Effector memory CD8-positive, alpha-beta T cell (primary cell): ENCODE results near the gene GEMIN8.

Experiments used
- ATAC-seq: fragments of 150-1000 bp; cut with Tn5 transposase; replicated peaks from 2 replicates; pipeline ENCODE4 v1.10.0; 2021; ENCODE audit warnings: mild to moderate bottlenecking, moderate library complexity
- DNase-seq, 3 experiments: peaks; one replicate each; pipeline ENCODE4 v3.0.0; 2021
- H3K27ac Mint-ChIP-seq, 2 donors: one replicate each; pipeline ENCODE4 v1.8.0; 2022; ENCODE audit warnings: mild to moderate bottlenecking in 2 of 2, mixed read lengths in 2 of 2, moderate library complexity in 2 of 2
- H3K27me3 Mint-ChIP-seq, 2 donors: one replicate each; pipeline ENCODE4 v1.8.0; 2022; ENCODE audit warnings: mixed read lengths in 2 of 2
- H3K36me3 Mint-ChIP-seq: one replicate; pipeline ENCODE4 v1.8.0; 2022; ENCODE audit warnings: mild to moderate bottlenecking, moderate library complexity, mixed read lengths; ENCODE audit not compliant: insufficient read depth
- H3K4me1 Mint-ChIP-seq, 2 donors: one replicate each; pipeline ENCODE4 v1.8.0; 2022; ENCODE audit warnings: low read depth in 2 of 2, mixed read lengths in 2 of 2
- H3K4me3 Mint-ChIP-seq, 2 donors: one replicate each; pipeline ENCODE4 v1.8.0; 2022; ENCODE audit warnings: mild to moderate bottlenecking in 2 of 2, mixed read lengths in 2 of 2, moderate library complexity in 2 of 2
- H3K9me3 Mint-ChIP-seq, 2 donors: one replicate each; pipeline ENCODE4 v1.8.0; 2022; ENCODE audit warnings: mixed read lengths in 2 of 2

GEMIN8 gene

GRCh38 chrX:14032406-14032805, 2.7 kb upstream of the GEMIN8 start:
- Mint-ChIP-seq H3K27me3 (peaks cover 10 to 15% of the 10 kb centered on the region in 2 donors), H3K4me1 (peaks cover 6 to 19% of the 10 kb centered on the region in 2 donors), H3K4me3 (no peak overlapping the region), H3K27ac (peak overlapping the region in 1 of 2 donors; percentile 60), H3K9me3 (no peaks in the 10 kb centered on the region), H3K36me3 (peaks cover 14% of the 10 kb centered on the region)
- DNase-seq, result peak; percentile 45 to 53 (median 47)
- no peak for ATAC-seq

- ATAC-seq, result peak; percentile 7
- Mint-ChIP-seq H3K4me3 (peak overlapping the region; percentile 73 to 85), H3K36me3 (peaks cover 14% of the 10 kb centered on the region)
Measured at GRCh38 chrX:14030174-14030530, 460 bp upstream of the GEMIN8 start.

GRCh38 chrX:14029039-14029424, 660 bp downstream of the GEMIN8 start:
- Mint-ChIP-seq H3K27ac (peak overlapping the region; percentile 89 to 98), H3K4me3 (peak overlapping the region; percentile 73 to 85), H3K27me3 (no peaks in the 10 kb centered on the region), H3K36me3 (peaks cover 14% of the 10 kb centered on the region), H3K9me3 (no peaks in the 10 kb centered on the region), H3K4me1 (peaks cover 11 to 19% of the 10 kb centered on the region in 2 donors)
- no peak for DNase-seq
- ATAC-seq, result no peak

More at GRCh38 chrX:14030174-14030530, 460 bp upstream of the GEMIN8 start:
- peaks cover 0 to 2% of the 10 kb centered on the region in 2 donors for H3K27me3 Mint-ChIP-seq
- no peaks in the 10 kb centered on the region for H3K9me3 Mint-ChIP-seq
- no peak for DNase-seq
- peak overlapping the region; percentile 89 to 98 for H3K27ac Mint-ChIP-seq
- H3K4me1 Mint-ChIP-seq, result peaks cover 11 to 19% of the 10 kb centered on the region in 2 donors

GRCh38 chrX:14028473-14028872, 1.2 kb downstream of the GEMIN8 start:
- H3K27ac Mint-ChIP-seq, result peak overlapping the region; percentile 89 to 98
- no peaks in the 10 kb centered on the region for H3K9me3 Mint-ChIP-seq
- H3K36me3 Mint-ChIP-seq, result peaks cover 14% of the 10 kb centered on the region
- no peak for ATAC-seq
- H3K4me1 Mint-ChIP-seq, result peaks cover 11 to 19% of the 10 kb centered on the region in 2 donors
- peak overlapping the region; percentile 73 to 85 for H3K4me3 Mint-ChIP-seq
- H3K27me3 Mint-ChIP-seq, result no peaks in the 10 kb centered on the region
- DNase-seq, result no peak

GRCh38 chrX:14027511-14028019, 2.1 kb downstream of the GEMIN8 start:
- Mint-ChIP-seq H3K4me3 (no peak overlapping the region), H3K4me1 (peaks cover 11 to 19% of the 10 kb centered on the region in 2 donors), H3K36me3 (peaks cover 11% of the 10 kb centered on the region), H3K27ac (peak overlapping the region in 1 of 2 donors; percentile 98), H3K9me3 (no peaks in the 10 kb centered on the region), H3K27me3 (no peaks in the 10 kb centered on the region)
- ATAC-seq, result no peak
- DNase-seq, result no peak

- ATAC-seq, result no peak
- Mint-ChIP-seq H3K36me3 (peaks cover 11% of the 10 kb centered on the region), H3K4me3 (no peak overlapping the region)
Measured at GRCh38 chrX:14027036-14027435, 2.7 kb downstream of the GEMIN8 start.

GRCh38 chrX:14026121-14026520, 3.6 kb downstream of the GEMIN8 start:
- ATAC-seq (no peak), DNase-seq (no peak)
- Mint-ChIP-seq H3K27me3 (no peaks in the 10 kb centered on the region), H3K9me3 (no peaks in the 10 kb centered on the region), H3K36me3 (peaks cover 11% of the 10 kb centered on the region), H3K4me3 (no peak overlapping the region), H3K4me1 (peaks cover 11 to 19% of the 10 kb centered on the region in 2 donors), H3K27ac (no peak overlapping the region)

More at GRCh38 chrX:14027036-14027435, 2.7 kb downstream of the GEMIN8 start:
- Mint-ChIP-seq H3K4me1 (peaks cover 11 to 19% of the 10 kb centered on the region in 2 donors), H3K9me3 (no peaks in the 10 kb centered on the region), H3K27ac (no peak overlapping the region), H3K27me3 (no peaks in the 10 kb centered on the region)
- DNase-seq, result no peak

GRCh38 chrX:14022019-14022418, 7.7 kb downstream of the GEMIN8 start:
- H3K4me3 Mint-ChIP-seq, result no peak overlapping the region
- no peaks in the 10 kb centered on the region for H3K9me3 Mint-ChIP-seq
- H3K36me3 Mint-ChIP-seq, result peaks cover 12% of the 10 kb centered on the region
- DNase-seq (no peak), ATAC-seq (no peak)
- peaks cover 0 to 4% of the 10 kb centered on the region in 2 donors for H3K4me1 Mint-ChIP-seq
- peak overlapping the region in 1 of 2 donors; percentile 54 for H3K27ac Mint-ChIP-seq
- H3K27me3 Mint-ChIP-seq, result no peaks in the 10 kb centered on the region

GRCh38 chrX:14017399-14017798, 12.3 kb downstream of the GEMIN8 start:
- ATAC-seq, result no peak
- DNase-seq, result no peak
- Mint-ChIP-seq H3K9me3 (no peaks in the 10 kb centered on the region), H3K4me1 (peaks cover 0 to 1% of the 10 kb centered on the region in 2 donors), H3K27me3 (no peaks in the 10 kb centered on the region), H3K4me3 (no peak overlapping the region), H3K27ac (no peak overlapping the region), H3K36me3 (peaks cover 14% of the 10 kb centered on the region)

GRCh38 chrX:14015941-14016340, 13.8 kb downstream of the GEMIN8 start:
- Mint-ChIP-seq H3K4me1 (peaks cover 0 to 1% of the 10 kb centered on the region in 2 donors), H3K27ac (no peak overlapping the region), H3K27me3 (no peaks in the 10 kb centered on the region), H3K9me3 (no peaks in the 10 kb centered on the region), H3K4me3 (no peak overlapping the region), H3K36me3 (peaks cover 17% of the 10 kb centered on the region)
- ATAC-seq (no peak), DNase-seq (no peak)

- H3K27me3 Mint-ChIP-seq, result no peaks in the 10 kb centered on the region
- ATAC-seq (no peak), DNase-seq (no peak)
Measured at GRCh38 chrX:14015294-14015693, 14.4 kb downstream of the GEMIN8 start.

GRCh38 chrX:14014526-14014925, 15.2 kb downstream of the GEMIN8 start:
- no peak for DNase-seq
- peaks cover 16% of the 10 kb centered on the region for H3K36me3 Mint-ChIP-seq
- H3K27me3 Mint-ChIP-seq, result no peaks in the 10 kb centered on the region
- no peak overlapping the region for H3K4me3 Mint-ChIP-seq
- H3K27ac Mint-ChIP-seq, result peak overlapping the region in 1 of 2 donors; percentile 23
- H3K9me3 Mint-ChIP-seq, result no peaks in the 10 kb centered on the region
- H3K4me1 Mint-ChIP-seq, result peaks cover 0 to 1% of the 10 kb centered on the region in 2 donors
- ATAC-seq, result no peak

More at GRCh38 chrX:14015294-14015693, 14.4 kb downstream of the GEMIN8 start:
- Mint-ChIP-seq H3K36me3 (peaks cover 17% of the 10 kb centered on the region), H3K4me1 (peaks cover 0 to 1% of the 10 kb centered on the region in 2 donors), H3K9me3 (no peaks in the 10 kb centered on the region), H3K27ac (peak overlapping the region in 1 of 2 donors; percentile 23), H3K4me3 (no peak overlapping the region)

GRCh38 chrX:14013054-14013453, 16.6 kb downstream of the GEMIN8 start:
- no peak for DNase-seq
- ATAC-seq, result no peak
- Mint-ChIP-seq H3K27ac (no peak overlapping the region), H3K27me3 (no peaks in the 10 kb centered on the region), H3K36me3 (peaks cover 9% of the 10 kb centered on the region), H3K9me3 (no peaks in the 10 kb centered on the region), H3K4me1 (peaks cover 0 to 1% of the 10 kb centered on the region in 2 donors), H3K4me3 (no peak overlapping the region)

GRCh38 chrX:14010566-14010965, 19.1 kb downstream of the GEMIN8 start:
- Mint-ChIP-seq H3K36me3 (peaks cover 9% of the 10 kb centered on the region), H3K27me3 (no peaks in the 10 kb centered on the region), H3K27ac (no peak overlapping the region), H3K4me3 (no peak overlapping the region), H3K4me1 (peaks cover 0 to 1% of the 10 kb centered on the region in 2 donors), H3K9me3 (no peaks in the 10 kb centered on the region)
- DNase-seq (no peak), ATAC-seq (no peak)
